BE2C (cell line): ENCODE results near the gene MYMK.

Experiments
- DNase-seq: peaks from one replicate; pipeline ENCODE4 v3.0.0-alpha.2; 2020
- H3K27me3 ChIP-seq: fragments of 250-450 bp; sonication (Bioruptor Pico); 2 replicates; pipeline ENCODE4 v1.5.1; 2020; ENCODE audit warnings: mild to moderate bottlenecking
- H3K36me3 ChIP-seq: fragments of 250-450 bp; sonication (Bioruptor Pico); 2 replicates; pipeline ENCODE4 v1.5.1; 2020; ENCODE audit warnings: mild to moderate bottlenecking
- H3K4me1 ChIP-seq: fragments of 250-450 bp; sonication (Bioruptor Pico); 2 replicates; pipeline ENCODE4 v1.5.1; 2020
- H3K4me3 ChIP-seq: 2 replicates; pipeline ENCODE4 v1.5.1; 2011; ENCODE audit warnings: low read depth, low read length
- H3K9me3 ChIP-seq: fragments of 250-450 bp; sonication (Bioruptor Pico); 2 replicates; pipeline ENCODE4 v1.5.1; 2020
- TF ChIP-seq, protein P1 (sequence below): IDR thresholded peaks from 2 replicates; pipeline ENCODE4 v1.5.1; 2012; ENCODE audit warnings: mild to moderate bottlenecking, low read depth, low read length

The MYMK gene

DNA sequence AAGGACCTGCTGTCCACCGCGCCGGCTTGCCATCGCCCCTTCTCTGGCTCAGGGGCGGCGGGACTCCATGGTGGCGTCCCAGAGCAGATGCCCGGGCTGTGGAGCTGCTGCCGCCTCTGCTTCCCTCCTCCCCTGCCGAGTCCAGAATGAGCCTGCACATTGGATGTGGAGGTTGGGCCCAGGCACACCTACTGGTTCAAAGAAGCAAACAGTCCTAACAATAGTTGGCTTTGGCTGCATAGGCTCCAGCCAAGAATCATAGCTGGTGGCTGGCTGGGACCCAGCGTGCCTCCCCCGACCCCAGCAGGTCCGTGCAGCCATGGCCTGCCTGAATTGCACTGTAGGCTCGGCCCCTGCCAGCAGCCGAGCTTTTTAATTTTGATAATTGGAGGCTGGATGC, 35.6 kb upstream of the MYMK start:
- Histone ChIP-seq H3K36me3 (peaks cover 15% of the 10 kb centered on the region), H3K4me3 (no peak overlapping the region), H3K4me1 (peaks cover 46% of the 10 kb centered on the region), H3K27me3 (no peaks in the 10 kb centered on the region), H3K9me3 (no peaks in the 10 kb centered on the region; the same call in 1 of the 2 replicates)
- DNase-seq: no peak
- TF ChIP-seq, protein P1, sequence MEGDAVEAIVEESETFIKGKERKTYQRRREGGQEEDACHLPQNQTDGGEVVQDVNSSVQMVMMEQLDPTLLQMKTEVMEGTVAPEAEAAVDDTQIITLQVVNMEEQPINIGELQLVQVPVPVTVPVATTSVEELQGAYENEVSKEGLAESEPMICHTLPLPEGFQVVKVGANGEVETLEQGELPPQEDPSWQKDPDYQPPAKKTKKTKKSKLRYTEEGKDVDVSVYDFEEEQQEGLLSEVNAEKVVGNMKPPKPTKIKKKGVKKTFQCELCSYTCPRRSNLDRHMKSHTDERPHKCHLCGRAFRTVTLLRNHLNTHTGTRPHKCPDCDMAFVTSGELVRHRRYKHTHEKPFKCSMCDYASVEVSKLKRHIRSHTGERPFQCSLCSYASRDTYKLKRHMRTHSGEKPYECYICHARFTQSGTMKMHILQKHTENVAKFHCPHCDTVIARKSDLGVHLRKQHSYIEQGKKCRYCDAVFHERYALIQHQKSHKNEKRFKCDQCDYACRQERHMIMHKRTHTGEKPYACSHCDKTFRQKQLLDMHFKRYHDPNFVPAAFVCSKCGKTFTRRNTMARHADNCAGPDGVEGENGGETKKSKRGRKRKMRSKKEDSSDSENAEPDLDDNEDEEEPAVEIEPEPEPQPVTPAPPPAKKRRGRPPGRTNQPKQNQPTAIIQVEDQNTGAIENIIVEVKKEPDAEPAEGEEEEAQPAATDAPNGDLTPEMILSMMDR: no peak

DNA sequence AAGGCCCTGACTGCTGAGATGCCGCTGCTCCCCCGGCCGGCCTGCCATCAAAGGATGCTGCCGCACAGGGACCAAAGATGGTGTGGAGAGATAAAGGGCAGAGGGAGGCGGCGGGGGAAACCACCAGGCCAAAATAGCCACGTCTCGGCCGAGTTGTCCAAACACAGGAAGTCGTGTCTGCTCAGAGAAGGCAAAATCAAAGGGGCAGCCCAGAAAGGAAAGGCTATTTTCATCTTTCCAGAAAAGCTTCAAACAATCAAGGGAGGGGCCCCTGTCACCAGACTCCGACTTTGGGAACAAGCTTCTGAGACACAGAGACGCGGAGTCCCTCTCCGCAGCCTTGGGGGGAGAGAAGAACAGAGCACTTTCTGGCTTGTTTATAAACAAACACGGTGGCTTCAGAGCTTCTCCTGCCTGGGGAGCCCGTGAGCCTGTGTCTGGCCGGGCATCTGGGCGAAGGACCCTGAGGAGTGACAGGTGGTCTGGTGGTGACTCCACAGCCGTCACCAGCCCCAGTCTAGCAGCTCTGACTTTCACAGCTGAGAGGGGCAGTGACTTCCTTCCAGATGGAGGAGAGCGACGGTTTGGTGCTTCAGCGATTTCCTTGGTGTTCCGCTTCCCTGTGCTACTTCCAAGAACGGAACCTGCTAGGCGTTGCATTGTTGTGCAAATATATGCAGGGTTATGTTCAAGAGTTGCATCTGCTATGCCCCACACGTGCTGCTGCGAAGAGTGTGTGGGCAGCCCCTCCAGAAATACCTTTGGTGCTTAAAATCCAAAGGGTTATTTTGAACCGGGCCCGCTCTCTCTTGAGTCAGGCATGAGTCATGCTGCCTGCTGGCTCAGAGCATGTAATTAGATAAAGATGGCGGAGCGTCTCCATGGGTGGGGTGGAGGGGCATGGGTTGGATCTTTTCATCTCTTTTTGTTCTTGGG, 33.7 kb upstream of the MYMK start:
- TF ChIP-seq, protein P1: no peak
- Histone ChIP-seq H3K27me3 (no peaks in the 10 kb centered on the region), H3K4me3 (0 out of 2 replicates have a peak overlapping the region, but pooled peaks have one; percentile 3), H3K4me1 (peaks cover 38% of the 10 kb centered on the region), H3K36me3 (peaks cover 15% of the 10 kb centered on the region), H3K9me3 (no peaks in the 10 kb centered on the region; the same call in 1 of the 2 replicates)
- peak; percentile 77 for DNase-seq

DNA sequence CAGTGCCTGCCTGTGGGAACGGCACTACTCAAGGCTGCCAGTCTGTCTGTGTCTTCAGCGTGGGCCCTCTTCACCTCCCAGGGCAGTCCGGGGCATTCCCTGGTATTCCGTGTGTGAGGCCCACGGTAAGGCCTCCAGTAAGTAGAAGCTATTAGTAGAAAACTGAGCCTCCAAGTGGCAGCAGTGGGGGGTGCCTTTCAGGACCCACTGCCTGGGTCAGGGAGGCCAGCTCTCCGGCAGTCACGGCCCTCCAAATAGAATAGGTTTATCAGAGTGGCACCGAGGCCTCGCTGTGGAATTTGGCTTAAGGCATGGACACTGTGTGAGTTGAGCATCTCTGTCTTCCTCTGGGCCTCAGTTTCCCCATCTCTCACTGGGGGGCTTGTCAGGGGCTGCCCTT, 32.8 kb upstream of the MYMK start:
- TF ChIP-seq, protein P1: no peak
- no peak for DNase-seq

DNA sequence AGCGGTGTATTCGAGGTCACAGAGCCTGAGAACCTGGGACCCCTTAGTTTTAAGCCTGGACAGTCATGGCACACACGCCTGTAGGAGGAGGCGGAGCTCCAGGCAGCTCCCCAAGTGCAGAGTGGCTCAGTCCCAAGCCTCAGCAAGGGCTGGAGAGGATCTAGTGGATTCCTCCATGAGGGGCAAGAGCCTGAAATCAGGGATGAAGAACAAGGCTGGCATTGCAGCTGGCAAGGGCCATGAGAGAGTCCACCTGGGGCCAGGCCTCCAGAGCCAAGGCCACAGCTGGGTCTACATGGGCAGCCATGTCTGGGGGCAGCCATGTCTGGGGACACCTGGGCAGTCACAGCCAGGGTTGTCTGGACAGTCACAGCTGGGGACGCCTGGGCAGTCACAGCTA, 31.6 kb upstream of the MYMK start:
- DNase-seq: no peak
- H3K27me3 ChIP-seq: no peaks in the 10 kb centered on the region
- H3K36me3 ChIP-seq: peaks cover 15% of the 10 kb centered on the region
- TF ChIP-seq, protein P1: no peak
- peaks cover 32% of the 10 kb centered on the region for H3K4me1 ChIP-seq
- no peaks in the 10 kb centered on the region; the same call in 1 of the 2 replicates for H3K9me3 ChIP-seq
- H3K4me3 ChIP-seq: no peak overlapping the region

More for the DNA sequence above, 32.8 kb upstream of the MYMK start:
- H3K9me3 ChIP-seq: no peaks in the 10 kb centered on the region; the same call in 1 of the 2 replicates
- H3K27me3 ChIP-seq: no peaks in the 10 kb centered on the region
- no peak overlapping the region for H3K4me3 ChIP-seq
- peaks cover 32% of the 10 kb centered on the region for H3K4me1 ChIP-seq
- peaks cover 15% of the 10 kb centered on the region for H3K36me3 ChIP-seq

DNA sequence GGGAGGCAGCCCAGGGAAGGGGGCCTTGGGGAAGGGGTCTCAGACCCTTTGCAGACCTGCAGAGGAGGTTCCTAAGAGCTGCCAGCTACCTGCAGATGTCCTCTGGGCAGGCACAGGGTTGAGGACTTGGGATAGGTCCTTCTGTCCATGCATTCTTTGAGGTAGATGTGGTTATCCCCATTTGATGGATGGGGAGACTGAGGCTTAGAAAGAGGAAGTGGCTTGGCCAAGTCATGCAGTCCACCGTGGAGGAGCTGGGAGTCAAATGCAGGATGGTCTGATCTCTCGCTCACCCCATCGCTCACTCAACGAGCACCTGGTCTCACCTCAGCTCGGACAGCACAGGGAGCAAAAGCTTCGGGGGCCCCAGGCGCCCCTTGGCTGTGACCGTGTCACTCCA, 30.0 kb upstream of the MYMK start:
- DNase-seq: no peak
- H3K4me1 ChIP-seq: peaks cover 29% of the 10 kb centered on the region
- H3K9me3 ChIP-seq: no peaks in the 10 kb centered on the region; the same call in 1 of the 2 replicates
- H3K36me3 ChIP-seq: peaks cover 15% of the 10 kb centered on the region
- no peak overlapping the region for H3K4me3 ChIP-seq
- TF ChIP-seq, protein P1: no peak
- no peaks in the 10 kb centered on the region for H3K27me3 ChIP-seq
